Measurements from ENCODE around the gene LBX1. TPM values are rescaled to one million over a fixed set of nuclear protein-coding genes. Genes with fewer than 3 reads are reported as not detected.

The LBX1 gene
- total RNA-seq, 1 experiment from 2014 or later = 0.15 TPM

DNA sequence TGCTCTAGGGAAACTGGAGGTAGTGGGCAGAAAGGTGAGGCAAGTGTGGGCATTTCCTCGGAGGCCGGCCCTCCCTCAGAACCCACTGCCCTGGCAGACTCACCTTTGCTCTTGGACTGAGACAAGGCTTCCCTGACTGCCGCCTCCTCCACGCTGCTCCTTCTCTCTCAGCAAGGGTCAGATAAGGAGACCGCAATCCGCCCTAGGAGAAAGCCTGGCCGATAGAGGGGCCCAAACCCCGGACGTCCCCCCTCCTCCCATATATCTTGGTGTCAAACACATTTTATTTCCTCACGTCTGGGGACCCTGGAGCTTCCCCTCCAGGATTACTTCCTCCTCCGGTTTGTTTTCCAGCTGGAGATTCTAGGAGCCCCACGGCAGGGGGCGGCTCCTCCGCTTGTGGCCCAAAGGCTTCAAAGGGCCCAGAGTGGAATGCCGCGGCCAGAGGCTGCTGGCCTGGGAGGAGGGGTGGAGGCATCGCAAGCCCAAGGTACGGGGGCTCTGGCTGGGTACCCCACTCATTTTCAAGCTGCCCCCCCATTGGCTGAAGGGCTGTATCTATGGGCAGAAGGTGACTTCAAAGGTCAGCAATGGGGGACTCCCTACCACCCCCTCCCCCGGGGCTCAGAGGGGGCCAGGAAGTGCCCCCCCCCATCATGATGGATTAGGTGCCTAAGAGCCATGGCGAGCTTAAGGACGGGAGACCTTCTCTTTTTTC lies 31.7 kb upstream of the LBX1 start:
- Histone ChIP-seq H3K9me3 (ENCODE audit: control insufficient read depth, insufficient read depth, low read depth, low read length) (peaks cover 6% of the 10 kb centered on the region; the same call in 1 of the 2 replicates), H3K36me3 (ENCODE audit: control insufficient read depth, insufficient read depth, low read length) (no peaks in the 10 kb centered on the region), H3K4me1 (ENCODE audit: control insufficient read depth, insufficient read depth, low read length) (no peaks in the 10 kb centered on the region), H3K27me3 (ENCODE audit: control insufficient read depth, insufficient read depth, low read length) (no peaks in the 10 kb centered on the region), H3K27ac (ENCODE audit: low read length) (no peak overlapping the region), H3K4me3 (ENCODE audit: low read depth in 2 of 2, low read length in 2 of 2) (no peak overlapping the region)
- DNase-seq (ENCODE audit: low read depth, low spot score) (no peak), ATAC-seq (no peak)
- ChIA-PET CTCF (no interaction called here), POLR2A (no interaction called here)
- no TSS peak for BruUV-seq (replicated peaks)
- in situ Hi-C loops (cut with HindIII; ENCODE audit: low pct_unique_long_range_greater_than_20kb, low sequenced_read_pairs) = no loop called here
- TF ChIP-seq, protein P1, sequence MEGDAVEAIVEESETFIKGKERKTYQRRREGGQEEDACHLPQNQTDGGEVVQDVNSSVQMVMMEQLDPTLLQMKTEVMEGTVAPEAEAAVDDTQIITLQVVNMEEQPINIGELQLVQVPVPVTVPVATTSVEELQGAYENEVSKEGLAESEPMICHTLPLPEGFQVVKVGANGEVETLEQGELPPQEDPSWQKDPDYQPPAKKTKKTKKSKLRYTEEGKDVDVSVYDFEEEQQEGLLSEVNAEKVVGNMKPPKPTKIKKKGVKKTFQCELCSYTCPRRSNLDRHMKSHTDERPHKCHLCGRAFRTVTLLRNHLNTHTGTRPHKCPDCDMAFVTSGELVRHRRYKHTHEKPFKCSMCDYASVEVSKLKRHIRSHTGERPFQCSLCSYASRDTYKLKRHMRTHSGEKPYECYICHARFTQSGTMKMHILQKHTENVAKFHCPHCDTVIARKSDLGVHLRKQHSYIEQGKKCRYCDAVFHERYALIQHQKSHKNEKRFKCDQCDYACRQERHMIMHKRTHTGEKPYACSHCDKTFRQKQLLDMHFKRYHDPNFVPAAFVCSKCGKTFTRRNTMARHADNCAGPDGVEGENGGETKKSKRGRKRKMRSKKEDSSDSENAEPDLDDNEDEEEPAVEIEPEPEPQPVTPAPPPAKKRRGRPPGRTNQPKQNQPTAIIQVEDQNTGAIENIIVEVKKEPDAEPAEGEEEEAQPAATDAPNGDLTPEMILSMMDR (IDR thresholded peaks at IDR 0.05) = no peak
- TF ChIP-seq TCF7L2 (IDR thresholded peaks at IDR 0.05; ENCODE audit: low read depth, low read length) = no peak
- intact Hi-C loops (cut with micrococcal nuclease; ENCODE audit: unreplicated experiment) = no loop called here

DNA sequence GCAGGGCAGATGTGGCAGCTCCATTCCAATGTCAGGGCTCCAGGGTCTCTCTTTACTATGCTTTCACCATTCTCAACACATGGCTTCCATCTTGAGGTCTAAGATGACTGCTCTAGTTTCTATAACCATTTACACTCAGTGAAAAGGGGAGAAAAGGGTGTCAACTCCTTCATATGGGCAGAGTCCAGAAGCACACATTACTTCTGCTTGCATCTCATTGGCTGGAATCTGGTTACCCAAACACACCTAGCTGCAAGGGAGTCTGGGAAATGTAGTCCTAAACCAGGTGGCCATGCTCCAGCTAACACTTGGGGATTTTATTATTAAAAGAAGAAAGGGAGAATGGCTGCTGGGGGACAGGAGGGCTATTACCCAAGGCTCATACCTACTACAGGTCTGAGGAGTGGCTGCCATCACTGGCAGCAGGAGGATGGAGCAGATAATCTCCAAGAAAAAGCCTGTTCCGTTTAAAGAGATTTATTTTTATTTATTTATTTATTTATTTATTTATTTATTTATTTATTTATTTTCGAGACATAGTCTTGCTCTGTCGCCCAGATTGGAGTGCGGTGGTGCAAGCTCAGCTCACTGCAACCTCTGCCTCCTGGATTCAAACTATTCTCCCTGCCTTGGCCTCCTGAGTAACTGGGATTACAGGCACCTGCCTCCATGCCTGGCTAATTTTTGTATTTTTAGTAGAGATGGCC lies 29.1 kb upstream of the LBX1 start:
- H3K27ac ChIP-seq (ENCODE audit: low read length) = no peak overlapping the region
- no peaks in the 10 kb centered on the region for H3K36me3 ChIP-seq (ENCODE audit: control insufficient read depth, insufficient read depth, low read length)
- ChIA-PET CTCF (no interaction called here), POLR2A (interaction anchor here (0.6 kb wide), 1 partner anchor 21 kb away, joined by 7 read pairs; no protein-coding TSS in a partner anchor)
- DNase-seq (ENCODE audit: low read depth, low spot score) = no peak
- no peak overlapping the region for H3K4me3 ChIP-seq (ENCODE audit: low read depth in 2 of 2, low read length in 2 of 2)
- intact Hi-C loops (cut with micrococcal nuclease; ENCODE audit: unreplicated experiment) (no loop called here), in situ Hi-C loops (cut with HindIII; ENCODE audit: low pct_unique_long_range_greater_than_20kb, low sequenced_read_pairs) (no loop called here)
- no peaks in the 10 kb centered on the region for H3K27me3 ChIP-seq (ENCODE audit: control insufficient read depth, insufficient read depth, low read length)
- TF ChIP-seq TCF7L2 (IDR thresholded peaks at IDR 0.05; ENCODE audit: low read depth, low read length) = no peak
- TF ChIP-seq, protein P1 (IDR thresholded peaks at IDR 0.05) = no peak
- TF ChIP-seq, protein P2, sequence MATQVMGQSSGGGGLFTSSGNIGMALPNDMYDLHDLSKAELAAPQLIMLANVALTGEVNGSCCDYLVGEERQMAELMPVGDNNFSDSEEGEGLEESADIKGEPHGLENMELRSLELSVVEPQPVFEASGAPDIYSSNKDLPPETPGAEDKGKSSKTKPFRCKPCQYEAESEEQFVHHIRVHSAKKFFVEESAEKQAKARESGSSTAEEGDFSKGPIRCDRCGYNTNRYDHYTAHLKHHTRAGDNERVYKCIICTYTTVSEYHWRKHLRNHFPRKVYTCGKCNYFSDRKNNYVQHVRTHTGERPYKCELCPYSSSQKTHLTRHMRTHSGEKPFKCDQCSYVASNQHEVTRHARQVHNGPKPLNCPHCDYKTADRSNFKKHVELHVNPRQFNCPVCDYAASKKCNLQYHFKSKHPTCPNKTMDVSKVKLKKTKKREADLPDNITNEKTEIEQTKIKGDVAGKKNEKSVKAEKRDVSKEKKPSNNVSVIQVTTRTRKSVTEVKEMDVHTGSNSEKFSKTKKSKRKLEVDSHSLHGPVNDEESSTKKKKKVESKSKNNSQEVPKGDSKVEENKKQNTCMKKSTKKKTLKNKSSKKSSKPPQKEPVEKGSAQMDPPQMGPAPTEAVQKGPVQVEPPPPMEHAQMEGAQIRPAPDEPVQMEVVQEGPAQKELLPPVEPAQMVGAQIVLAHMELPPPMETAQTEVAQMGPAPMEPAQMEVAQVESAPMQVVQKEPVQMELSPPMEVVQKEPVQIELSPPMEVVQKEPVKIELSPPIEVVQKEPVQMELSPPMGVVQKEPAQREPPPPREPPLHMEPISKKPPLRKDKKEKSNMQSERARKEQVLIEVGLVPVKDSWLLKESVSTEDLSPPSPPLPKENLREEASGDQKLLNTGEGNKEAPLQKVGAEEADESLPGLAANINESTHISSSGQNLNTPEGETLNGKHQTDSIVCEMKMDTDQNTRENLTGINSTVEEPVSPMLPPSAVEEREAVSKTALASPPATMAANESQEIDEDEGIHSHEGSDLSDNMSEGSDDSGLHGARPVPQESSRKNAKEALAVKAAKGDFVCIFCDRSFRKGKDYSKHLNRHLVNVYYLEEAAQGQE (IDR thresholded peaks at IDR 0.05; ENCODE audit: insufficient read depth in 1 of 2, low read depth in 2 of 2, low read length in 1 of 2) = no peak
- TF ChIP-seq POLR2AphosphoS5 (IDR thresholded peaks at IDR 0.05; ENCODE audit: low read depth, low read length) = no peak
- H3K9me3 ChIP-seq (ENCODE audit: control insufficient read depth, insufficient read depth, low read depth, low read length) = peaks cover 6% of the 10 kb centered on the region; the same call in 1 of the 2 replicates
- BruUV-seq (replicated peaks) = no TSS peak
- H3K4me1 ChIP-seq (ENCODE audit: control insufficient read depth, insufficient read depth, low read length) = no peaks in the 10 kb centered on the region
- no peak for ATAC-seq
